HL-60 (cell line): ENCODE measurements around the gene PRDM1.

Experiments used
- DNase-seq, 2 experiments: peaks; one replicate each; pipeline ENCODE4 v3.0.0-alpha.2; 2010 to 2020; ENCODE audit warnings: low read depth in 1 of 2, low spot score in 1 of 2
- H3K27ac ChIP-seq: fragments of 250-450 bp; sonication (Bioruptor Pico); replicated peaks from 2 replicates; pipeline ENCODE4 v1.5.1; 2020; ENCODE audit warnings: mild to moderate bottlenecking, moderate library complexity
- H3K27me3 ChIP-seq: fragments of 250-450 bp; sonication (Bioruptor Pico); 2 replicates; pipeline ENCODE4 v1.5.1; 2021; ENCODE audit warnings: mild to moderate bottlenecking, moderate library complexity; ENCODE audit not compliant: insufficient read depth, poor library complexity, severe bottlenecking
- H3K4me3 ChIP-seq: replicated peaks from 2 replicates; pipeline ENCODE4 v1.5.1; 2011; ENCODE audit warnings: mild to moderate bottlenecking, control low read depth, low read length; ENCODE audit not compliant: insufficient read depth
- GABPA ChIP-seq: IDR thresholded peaks from 2 replicates; pipeline ENCODE4 v1.6.1; 2012; ENCODE audit warnings: low read depth
- POLR2AphosphoS5 ChIP-seq: IDR thresholded peaks from 2 replicates; pipeline ENCODE4 v1.6.1; 2012; ENCODE audit warnings: low read depth
- SPI1 ChIP-seq: IDR thresholded peaks from 2 replicates; pipeline ENCODE4 v1.6.1; 2012; ENCODE audit warnings: low read depth, mild to moderate bottlenecking, borderline replicate concordance
- TF ChIP-seq, protein P1 (sequence below): IDR thresholded peaks from 2 replicates; pipeline ENCODE4 v1.6.1; 2012; ENCODE audit warnings: low read depth; ENCODE audit not compliant: insufficient replicate concordance
- TF ChIP-seq, protein P2 (sequence below): IDR thresholded peaks from one replicate; pipeline ENCODE4 v1.5.1; 2011; ENCODE audit warnings: low read length, control low read depth, inconsistent platforms; ENCODE audit not compliant: insufficient read depth

Gene PRDM1

DNA sequence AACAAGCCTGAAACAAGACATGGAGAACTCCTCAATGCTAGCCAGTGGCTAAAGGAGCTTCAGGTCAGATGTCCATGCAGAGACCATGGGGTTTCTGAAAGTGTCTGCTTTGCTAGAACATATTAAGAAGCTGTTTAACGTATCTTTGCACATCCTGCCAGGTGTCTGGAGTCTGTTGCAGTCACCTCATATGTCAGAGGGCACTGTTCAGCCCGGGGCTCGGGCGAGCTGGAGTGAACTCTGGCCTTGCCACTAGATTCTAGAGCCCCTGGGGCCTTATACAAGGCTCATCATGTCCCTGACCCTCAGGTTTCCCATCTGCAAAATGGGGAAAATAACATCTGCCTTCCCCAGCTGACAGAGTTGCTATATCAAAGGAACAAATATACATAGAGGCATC, 59.0 kb downstream of the PRDM1 start:
- Histone ChIP-seq H3K27ac (no peak overlapping the region), H3K27me3 (no peaks in the 10 kb centered on the region), H3K4me3 (no peak overlapping the region)
- DNase-seq = no peak
- TF ChIP-seq, protein P1, sequence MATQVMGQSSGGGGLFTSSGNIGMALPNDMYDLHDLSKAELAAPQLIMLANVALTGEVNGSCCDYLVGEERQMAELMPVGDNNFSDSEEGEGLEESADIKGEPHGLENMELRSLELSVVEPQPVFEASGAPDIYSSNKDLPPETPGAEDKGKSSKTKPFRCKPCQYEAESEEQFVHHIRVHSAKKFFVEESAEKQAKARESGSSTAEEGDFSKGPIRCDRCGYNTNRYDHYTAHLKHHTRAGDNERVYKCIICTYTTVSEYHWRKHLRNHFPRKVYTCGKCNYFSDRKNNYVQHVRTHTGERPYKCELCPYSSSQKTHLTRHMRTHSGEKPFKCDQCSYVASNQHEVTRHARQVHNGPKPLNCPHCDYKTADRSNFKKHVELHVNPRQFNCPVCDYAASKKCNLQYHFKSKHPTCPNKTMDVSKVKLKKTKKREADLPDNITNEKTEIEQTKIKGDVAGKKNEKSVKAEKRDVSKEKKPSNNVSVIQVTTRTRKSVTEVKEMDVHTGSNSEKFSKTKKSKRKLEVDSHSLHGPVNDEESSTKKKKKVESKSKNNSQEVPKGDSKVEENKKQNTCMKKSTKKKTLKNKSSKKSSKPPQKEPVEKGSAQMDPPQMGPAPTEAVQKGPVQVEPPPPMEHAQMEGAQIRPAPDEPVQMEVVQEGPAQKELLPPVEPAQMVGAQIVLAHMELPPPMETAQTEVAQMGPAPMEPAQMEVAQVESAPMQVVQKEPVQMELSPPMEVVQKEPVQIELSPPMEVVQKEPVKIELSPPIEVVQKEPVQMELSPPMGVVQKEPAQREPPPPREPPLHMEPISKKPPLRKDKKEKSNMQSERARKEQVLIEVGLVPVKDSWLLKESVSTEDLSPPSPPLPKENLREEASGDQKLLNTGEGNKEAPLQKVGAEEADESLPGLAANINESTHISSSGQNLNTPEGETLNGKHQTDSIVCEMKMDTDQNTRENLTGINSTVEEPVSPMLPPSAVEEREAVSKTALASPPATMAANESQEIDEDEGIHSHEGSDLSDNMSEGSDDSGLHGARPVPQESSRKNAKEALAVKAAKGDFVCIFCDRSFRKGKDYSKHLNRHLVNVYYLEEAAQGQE = no peak
- TF ChIP-seq, protein P2, sequence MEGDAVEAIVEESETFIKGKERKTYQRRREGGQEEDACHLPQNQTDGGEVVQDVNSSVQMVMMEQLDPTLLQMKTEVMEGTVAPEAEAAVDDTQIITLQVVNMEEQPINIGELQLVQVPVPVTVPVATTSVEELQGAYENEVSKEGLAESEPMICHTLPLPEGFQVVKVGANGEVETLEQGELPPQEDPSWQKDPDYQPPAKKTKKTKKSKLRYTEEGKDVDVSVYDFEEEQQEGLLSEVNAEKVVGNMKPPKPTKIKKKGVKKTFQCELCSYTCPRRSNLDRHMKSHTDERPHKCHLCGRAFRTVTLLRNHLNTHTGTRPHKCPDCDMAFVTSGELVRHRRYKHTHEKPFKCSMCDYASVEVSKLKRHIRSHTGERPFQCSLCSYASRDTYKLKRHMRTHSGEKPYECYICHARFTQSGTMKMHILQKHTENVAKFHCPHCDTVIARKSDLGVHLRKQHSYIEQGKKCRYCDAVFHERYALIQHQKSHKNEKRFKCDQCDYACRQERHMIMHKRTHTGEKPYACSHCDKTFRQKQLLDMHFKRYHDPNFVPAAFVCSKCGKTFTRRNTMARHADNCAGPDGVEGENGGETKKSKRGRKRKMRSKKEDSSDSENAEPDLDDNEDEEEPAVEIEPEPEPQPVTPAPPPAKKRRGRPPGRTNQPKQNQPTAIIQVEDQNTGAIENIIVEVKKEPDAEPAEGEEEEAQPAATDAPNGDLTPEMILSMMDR = no peak
- TF ChIP-seq POLR2AphosphoS5 (no peak), SPI1 (no peak), GABPA (no peak)

DNA sequence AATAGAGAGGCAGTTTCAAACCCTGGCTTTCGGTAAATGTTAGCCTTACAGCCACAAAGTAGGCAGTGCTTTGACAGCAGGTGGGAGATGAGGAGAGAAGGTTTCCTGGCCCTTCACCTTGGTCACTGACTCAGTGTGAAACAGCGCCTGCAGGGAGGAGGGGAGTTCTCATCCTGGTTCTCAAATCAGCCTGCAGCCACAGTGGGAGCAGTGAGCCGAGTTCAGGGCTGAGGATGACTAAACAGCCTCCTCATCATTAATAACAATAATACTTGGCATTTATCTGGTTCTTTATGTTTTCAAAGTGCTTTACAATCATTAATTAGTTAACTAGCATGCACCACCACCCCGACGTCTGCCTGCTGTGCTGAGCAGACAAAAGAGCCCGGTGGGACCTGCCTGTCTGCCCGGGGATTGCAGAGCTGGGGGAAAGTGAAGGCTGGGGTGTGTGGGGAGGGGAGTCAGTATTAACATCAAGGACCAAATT, 59.6 kb downstream of the PRDM1 start:
- TF ChIP-seq SPI1 (no peak), GABPA (no peak)
- TF ChIP-seq, protein P1 = no peak
- TF ChIP-seq, protein P2 = no peak
- Histone ChIP-seq H3K27me3 (no peaks in the 10 kb centered on the region), H3K27ac (no peak overlapping the region), H3K4me3 (no peak overlapping the region)
- no peak for DNase-seq

DNA sequence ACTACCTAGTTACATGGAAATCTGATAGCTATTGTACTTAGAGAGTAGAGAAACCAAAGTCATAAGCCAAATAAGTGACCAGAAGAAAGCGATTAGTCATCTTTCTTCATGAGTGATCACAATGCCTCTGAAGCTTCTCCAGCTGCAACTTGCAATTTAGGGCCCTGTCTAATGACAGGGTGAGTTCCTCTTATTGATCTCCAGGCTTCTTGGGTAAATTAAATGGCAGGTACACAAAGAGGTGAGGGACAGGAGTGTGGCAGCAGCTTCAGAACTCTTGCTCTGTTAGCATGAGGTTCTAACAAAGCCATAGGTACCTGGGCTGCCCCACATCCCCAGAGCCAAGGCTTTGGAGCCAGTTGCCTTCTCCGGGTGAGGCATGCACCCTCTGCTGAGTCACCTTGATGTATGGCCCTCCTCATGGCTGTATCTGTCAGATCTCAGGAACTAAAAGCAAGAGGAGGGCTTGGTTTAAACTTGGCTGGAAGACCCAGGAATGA, 60.8 kb downstream of the PRDM1 start:
- no peak for DNase-seq

More for the DNA sequence above, 60.8 kb downstream of the PRDM1 start:
- TF ChIP-seq SPI1 (no peak), GABPA (no peak), POLR2AphosphoS5 (no peak)
- TF ChIP-seq, protein P1 = no peak
- TF ChIP-seq, protein P2 = no peak
- Histone ChIP-seq H3K27me3 (no peaks in the 10 kb centered on the region), H3K4me3 (no peak overlapping the region), H3K27ac (no peak overlapping the region)
